Cardiac septum (tissue), 1 donor: ENCODE measurements around the gene BNC2. TPM values are rescaled to one million over a fixed set of nuclear protein-coding genes. Genes with fewer than 3 reads are reported as not detected.

Source experiments
- DNase-seq: peaks from one replicate; pipeline ENCODE4 v3.0.0-alpha.2; 2020; ENCODE audit warnings: low spot score
- intact Hi-C: fragments of 100-400 bp; cut with DNase I; formaldehyde crosslinking; loops from one replicate; pipeline ENCODE4 v1.14.0; 2022
- total RNA-seq: library from RNA; stranded (reverse); fragmentation: NEBNext Ultra II Directional; extraction: Animal tissue kit (Norgen Biotek cat#: 25700); gene quantifications from one replicate; pipeline ENCODE4 v1.2.1, GENCODE V29; 2021
- donor health status: DM: no; HTN: no; CAD: no.

The BNC2 gene
- total RNA-seq, 1 donor from 2014 or later: 6.6 TPM

GRCh38 chr9:16594787-16595186 lies 275.7 kb downstream of the BNC2 start:
- intact Hi-C loops: no loop called here
- no peak for DNase-seq

- no peak for DNase-seq
- intact Hi-C loops: no loop called here
These were observed 276.7 kb downstream of the BNC2 start for GRCh38 chr9:16593746-16594145.

GRCh38 chr9:16591092-16591491 lies 279.4 kb downstream of the BNC2 start:
- DNase-seq: no peak
- intact Hi-C loops: no loop called here

GRCh38 chr9:16585591-16585990 lies 284.9 kb downstream of the BNC2 start:
- DNase-seq: no peak
- intact Hi-C loops: no loop called here

DNA sequence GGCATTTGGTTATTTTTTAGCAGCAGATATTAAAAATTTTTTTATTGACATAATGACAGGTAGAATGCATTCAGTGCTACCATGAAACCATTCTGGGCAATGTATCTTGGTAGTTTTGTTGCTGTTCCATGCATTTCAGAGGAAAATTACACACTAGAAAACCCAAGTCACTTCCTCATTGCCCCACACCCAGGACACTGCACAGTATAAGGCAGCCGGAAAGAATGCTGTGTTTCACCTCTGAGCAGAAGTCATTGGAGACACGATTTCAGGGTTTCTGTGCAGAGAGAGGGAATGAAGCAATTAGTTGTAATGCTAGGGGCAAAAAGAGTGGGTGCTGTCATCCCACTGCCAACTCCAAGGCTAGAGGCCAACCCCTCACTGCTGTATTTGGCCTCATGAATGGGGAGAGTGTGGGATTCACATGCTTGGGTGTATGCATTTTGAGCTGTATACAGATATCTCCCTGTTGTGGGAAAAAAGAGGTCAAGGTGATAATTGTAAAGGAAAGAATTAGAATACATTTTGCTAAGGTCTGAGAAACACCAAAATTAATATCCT lies 290.5 kb downstream of the BNC2 start:
- intact Hi-C loops: loop anchor here (10.0 kb wide), 1 partner anchor 75 kb away; no protein-coding TSS in a partner anchor
- DNase-seq: no peak

- intact Hi-C loops: loop anchor here (10.0 kb wide), 1 partner anchor 79 kb away; no protein-coding TSS in a partner anchor
- DNase-seq: no peak
These were observed 294.6 kb downstream of the BNC2 start for GRCh38 chr9:16575986-16576245.

DNA sequence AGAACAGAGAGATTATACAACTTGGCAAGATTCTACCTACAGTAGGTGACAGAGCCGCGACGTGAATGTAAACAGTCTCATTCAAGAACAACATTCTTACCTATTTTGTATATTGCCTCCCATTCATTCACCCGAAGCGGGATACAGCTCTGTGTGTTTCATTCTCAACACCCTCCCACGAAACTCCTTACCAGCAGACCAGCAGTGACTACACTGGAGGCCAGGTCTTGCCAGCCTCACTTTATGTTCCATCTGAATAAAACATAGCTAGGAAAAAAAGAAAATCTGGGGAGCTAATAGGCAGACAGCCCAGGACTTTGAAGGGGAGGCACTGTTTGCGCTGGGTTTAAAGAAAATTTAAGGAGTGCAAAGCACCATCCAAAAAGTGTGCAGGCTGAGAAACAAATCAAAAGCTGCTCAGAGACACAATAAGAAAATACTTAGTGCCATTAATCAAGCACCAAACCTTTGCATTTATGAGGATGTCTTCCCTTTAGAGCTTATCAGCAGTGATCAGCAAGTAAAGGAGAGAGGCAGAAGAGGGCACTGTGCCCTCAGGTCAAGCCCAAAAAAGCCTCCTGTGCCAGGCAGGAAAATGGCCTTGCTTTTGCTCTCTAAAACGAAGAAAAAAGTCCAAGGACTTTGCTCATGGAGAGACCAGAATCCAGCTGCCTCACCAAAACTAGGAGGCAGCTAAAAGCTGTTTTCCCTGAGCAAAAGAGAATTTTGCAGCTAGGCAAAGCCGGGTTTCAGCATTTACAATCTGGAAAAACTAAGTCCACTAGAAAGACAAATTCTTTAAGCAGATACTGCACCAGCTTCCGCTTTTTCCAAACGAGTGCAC lies 295.1 kb downstream of the BNC2 start:
- intact Hi-C loops: loop anchor here (10.0 kb wide), 1 partner anchor 79 kb away; no protein-coding TSS in a partner anchor

DNA sequence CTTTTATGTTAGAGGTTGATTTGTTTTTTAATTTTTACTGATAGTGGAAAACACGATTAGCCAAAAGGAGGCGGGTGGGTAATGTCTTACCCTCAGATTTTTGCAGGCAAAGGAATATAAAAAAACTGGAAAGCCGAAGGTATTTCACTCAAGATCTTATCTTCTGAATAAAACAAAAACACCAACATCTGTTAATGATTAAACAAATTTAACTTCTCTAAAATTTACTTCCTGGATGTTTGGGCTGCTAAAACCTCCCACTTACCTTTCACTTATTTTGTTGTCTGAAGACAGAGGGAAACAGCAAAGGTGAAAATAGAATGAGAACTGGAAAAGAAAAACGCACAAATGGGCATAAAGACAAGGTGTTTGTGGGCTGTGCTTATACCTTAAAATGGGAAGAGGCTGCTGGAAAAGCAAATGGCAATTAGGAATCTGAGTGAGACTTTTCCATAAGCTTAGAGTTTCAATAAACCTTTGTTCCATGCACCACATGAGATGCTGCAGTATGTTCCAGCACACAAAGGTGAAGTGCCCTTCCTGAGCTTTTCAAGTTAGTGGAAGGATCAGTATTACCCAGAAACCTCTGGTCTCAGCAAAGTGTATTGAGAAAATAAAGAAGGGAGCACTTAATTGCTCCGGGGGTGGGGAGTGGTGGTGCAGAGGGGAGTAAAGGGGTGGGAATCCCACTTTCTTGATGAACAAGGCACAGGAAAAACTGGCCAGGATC lies 298.3 kb downstream of the BNC2 start:
- DNase-seq: no peak
- intact Hi-C loops: loop anchor here (10.0 kb wide), 1 partner anchor 83 kb away; no protein-coding TSS in a partner anchor

More for the DNA sequence above, 295.1 kb downstream of the BNC2 start:
- DNase-seq: no peak

- intact Hi-C loops: loop anchor here (10.0 kb wide), 1 partner anchor 84 kb away; no protein-coding TSS in a partner anchor
- no peak for DNase-seq
These were observed 299.2 kb downstream of the BNC2 start for GRCh38 chr9:16571127-16571802.

GRCh38 chr9:16563446-16563845 lies 307.0 kb downstream of the BNC2 start:
- DNase-seq: no peak
- intact Hi-C loops: no loop called here

- intact Hi-C loops: no loop called here
- no peak for DNase-seq
These were observed 309.3 kb downstream of the BNC2 start for GRCh38 chr9:16561121-16561520.

DNA sequence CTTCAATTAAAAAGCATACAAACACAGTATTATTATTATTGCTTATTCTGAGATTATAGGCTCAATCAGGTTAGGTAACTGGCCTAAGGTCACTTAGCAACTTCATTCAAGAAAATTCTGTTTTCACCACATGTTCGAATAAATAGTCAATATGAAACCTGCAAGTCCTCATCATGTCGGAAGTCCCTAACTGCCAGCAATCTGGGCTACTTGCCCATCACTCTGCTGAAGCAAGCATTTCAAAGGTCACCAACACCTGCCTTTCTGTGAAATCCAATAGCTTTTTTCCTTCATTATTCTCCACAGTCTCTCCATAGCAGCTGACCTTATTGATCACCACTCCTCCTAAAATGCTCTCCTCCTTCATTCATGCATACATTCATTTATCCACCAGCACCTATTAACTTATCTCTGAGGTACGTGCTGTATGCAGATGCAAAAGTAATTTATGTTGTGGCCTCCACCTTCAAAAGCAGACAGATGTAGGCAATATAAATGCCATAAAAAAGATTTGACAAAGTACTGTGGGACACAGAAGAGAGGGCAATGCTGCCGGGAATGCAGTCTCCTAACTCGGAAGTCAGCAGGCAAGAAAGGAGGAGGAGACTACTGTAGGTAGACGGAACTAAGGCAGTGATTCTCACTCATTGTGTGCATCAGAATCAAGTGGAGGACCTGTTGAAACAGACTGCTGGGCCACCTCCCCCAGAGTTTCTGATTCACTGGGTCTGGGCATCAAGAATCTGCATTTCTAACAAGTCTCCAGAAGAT lies 310.9 kb downstream of the BNC2 start:
- no peak for DNase-seq
- intact Hi-C loops: no loop called here

DNA sequence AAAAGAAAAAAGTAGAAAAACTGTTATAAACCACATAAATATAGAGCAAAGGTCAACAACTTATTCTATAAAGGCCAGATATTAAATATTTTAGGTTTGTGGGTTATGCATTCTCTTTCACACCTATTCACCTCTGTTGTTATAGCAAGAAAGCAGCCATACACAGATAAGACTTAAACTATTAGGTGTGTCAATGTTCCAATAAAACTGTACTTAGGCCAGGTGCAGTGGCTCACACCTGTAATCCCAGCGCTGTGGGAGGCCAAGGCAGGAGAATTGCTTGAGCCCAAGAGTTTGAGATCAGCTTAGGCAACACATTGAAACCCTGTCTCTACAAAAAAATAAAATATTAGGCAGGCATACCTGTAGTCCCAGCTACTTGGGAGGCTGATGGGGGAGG lies 314.7 kb downstream of the BNC2 start:
- DNase-seq: no peak
- intact Hi-C loops: no loop called here

DNA sequence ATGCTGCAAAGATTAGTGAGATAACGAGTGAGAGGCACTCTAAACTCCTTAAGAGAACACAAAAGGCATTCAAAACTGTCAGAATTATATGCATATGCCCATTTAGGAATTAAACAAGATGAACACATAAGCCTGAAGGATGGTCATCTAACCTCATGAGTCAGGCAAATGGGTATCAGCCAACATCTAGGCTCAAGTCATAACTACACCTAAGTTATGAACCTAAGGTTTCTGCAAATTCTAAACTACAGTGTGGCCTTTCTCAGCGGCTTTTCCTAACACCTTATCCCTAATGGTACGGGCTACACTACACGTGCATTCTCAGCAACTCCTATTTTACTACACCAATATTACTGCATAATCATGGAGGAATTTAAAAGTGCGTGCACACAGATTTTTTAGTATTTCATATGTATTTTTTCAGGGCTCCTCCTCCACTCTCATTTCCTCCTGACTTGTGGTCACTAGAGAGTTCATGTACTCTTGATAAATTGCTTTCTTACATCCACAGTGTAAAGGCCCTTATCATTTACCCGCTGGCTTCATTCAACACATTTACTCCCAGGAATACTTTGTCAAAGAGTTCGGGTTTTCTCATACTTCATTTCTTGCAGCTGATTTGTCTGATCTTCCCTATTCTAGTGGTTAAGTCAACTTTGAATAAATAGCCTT lies 316.5 kb downstream of the BNC2 start:
- intact Hi-C loops: no loop called here
- DNase-seq: no peak

- DNase-seq: no peak
- intact Hi-C loops: no loop called here
These were observed 318.2 kb downstream of the BNC2 start for GRCh38 chr9:16552252-16552651.

DNA sequence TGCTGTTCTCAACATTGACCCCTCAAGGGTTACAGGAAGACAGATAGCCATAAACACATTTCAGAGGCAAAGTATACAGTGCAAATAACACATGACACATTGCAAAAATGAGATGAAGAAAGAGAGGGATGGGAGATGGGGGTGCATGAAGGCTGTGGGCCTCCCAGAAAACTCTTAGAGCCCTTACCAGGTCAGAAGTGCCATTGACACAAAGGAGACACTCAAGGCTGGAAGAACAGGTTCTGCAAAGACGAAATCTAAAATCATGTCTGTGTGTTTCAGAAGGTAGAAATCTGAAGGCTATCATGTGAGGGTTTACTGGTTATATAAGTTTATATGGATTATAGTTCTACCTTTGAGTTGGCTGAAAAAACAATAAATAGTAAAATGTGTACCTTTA lies 318.8 kb downstream of the BNC2 start:
- intact Hi-C loops: no loop called here
- no peak for DNase-seq

DNA sequence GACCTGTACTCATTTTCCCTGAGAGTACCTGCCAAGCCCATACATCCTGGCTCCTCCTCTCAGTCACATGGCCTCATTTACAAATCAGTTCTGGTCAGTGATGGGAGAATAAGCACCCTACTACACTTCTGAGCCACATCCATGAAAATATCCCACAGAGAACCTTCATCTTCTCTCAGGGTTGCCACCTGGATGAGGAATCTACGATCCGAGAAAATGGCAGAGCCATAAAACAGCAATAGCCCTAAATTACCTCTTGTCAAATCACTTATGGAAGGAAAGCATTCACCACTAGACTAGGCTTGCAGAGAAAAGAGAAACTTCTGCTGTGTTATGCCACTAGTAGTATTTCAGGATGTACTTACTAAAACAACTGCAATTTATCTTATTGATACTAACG lies 324.8 kb downstream of the BNC2 start:
- no peak for DNase-seq
- intact Hi-C loops: no loop called here

DNA sequence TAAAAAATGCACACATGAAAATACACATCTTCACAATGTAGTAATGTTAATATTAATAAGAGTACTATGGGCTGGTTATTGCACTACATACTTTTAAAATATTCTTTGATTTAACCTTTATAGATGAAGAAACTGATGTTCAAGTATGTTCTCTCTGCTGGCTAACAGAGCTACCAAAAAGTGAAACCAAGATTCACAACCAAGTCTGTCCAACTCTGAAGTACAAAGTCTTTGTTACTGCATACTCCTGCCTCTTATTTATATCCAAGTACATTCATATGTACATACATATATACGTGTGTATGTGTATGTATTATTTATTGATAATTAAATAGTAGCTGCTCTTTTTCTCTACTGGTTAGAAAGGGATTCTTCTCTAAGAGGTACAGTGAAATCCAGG lies 325.6 kb downstream of the BNC2 start:
- intact Hi-C loops: no loop called here

GRCh38 chr9:16543686-16544085 lies 326.8 kb downstream of the BNC2 start:
- no peak for DNase-seq
- intact Hi-C loops: no loop called here

More for the DNA sequence above, 325.6 kb downstream of the BNC2 start:
- no peak for DNase-seq
